Psoas muscle (tissue), 8 donors: ENCODE measurements around the gene RTL1. TPM values are rescaled to one million over a fixed set of nuclear protein-coding genes. Genes with fewer than 3 reads are reported as not detected.

Source experiments
- ATAC-seq, 4 donors: fragments of 200-7000 bp; cut with Tn5 transposase; one replicate each; pipeline ENCODE4 v1.9.1; 2020; ENCODE audit warnings: moderate library complexity in 3 of 4, mild to moderate bottlenecking in 2 of 4
- DNase-seq, 2 donors: peaks; one replicate each; pipeline ENCODE4 v3.0.0-alpha.2; 2020
- H3K27ac ChIP-seq: fragments of 200-600 bp; one replicate; pipeline ENCODE4 v1.8.0; 2022
- H3K27me3 ChIP-seq, 3 donors: fragments of 200-600 bp in 1 of 3; one replicate each; pipeline versions ENCODE4 v1.6.1 to v1.8.0; 2013 to 2022; ENCODE audit warnings: low read length in 2 of 3, mild to moderate bottlenecking in 2 of 3, moderate library complexity in 1 of 3; ENCODE audit not compliant: insufficient read depth in 3 of 3
- H3K36me3 ChIP-seq, 2 donors: fragments of 200-600 bp in 1 of 2; one replicate each; pipeline versions ENCODE4 v1.6.1 to v1.8.0; 2013 to 2022; ENCODE audit warnings: low read depth in 1 of 2, mild to moderate bottlenecking in 1 of 2, moderate library complexity in 1 of 2; ENCODE audit not compliant: insufficient read depth in 1 of 2
- H3K4me1 ChIP-seq: fragments of 200-600 bp; one replicate; pipeline ENCODE4 v1.8.0; 2022
- H3K4me3 ChIP-seq: fragments of 200-600 bp; one replicate; pipeline ENCODE4 v1.8.0; 2022; ENCODE audit warnings: mild to moderate bottlenecking
- H3K9me3 ChIP-seq: fragments of 200-600 bp; one replicate; pipeline ENCODE4 v1.8.0; 2022
- CTCF ChIP-seq: fragments of 200-600 bp; IDR thresholded peaks from one replicate; pipeline ENCODE4 v1.8.0; 2022; ENCODE audit warnings: antibody characterized with exemption
- WGBS, 3 donors: extraction: QIAGEN DNeasy Blood & Tissue Kit; methylation state at CpG; one replicate each; pipeline versions ENCODE4 v1.1.6 to v1.1.7; 2013; 5-methylcytosine and 5-hydroxymethylcytosine counted together
- intact Hi-C, 2 donors: fragments of 100-400 bp; cut with DNase I; formaldehyde crosslinking; loops; one replicate each; pipeline versions ENCODE4 v1.11.0 to v1.14.2; 2022
- polyA plus RNA-seq, 3 donors: library from polyadenylated mRNA; stranded (reverse); fragments of 200-250 nt; gene quantifications; one replicate each; pipeline ENCODE4 v1.2.3, GENCODE V29; 2013
- total RNA-seq, 4 donors: library from RNA; stranded (reverse); fragmentation: NEBNext Ultra II Directional in 2 of 4; extraction: Animal tissue kit (Norgen Biotek cat#: 25700) in 2 of 4; gene quantifications; one replicate each; pipeline versions ENCODE4 v1.2.1 to v1.2.4, GENCODE V29; 2021 to 2023
- donor health status: healthy with polysubstance abuse.
- donor health status: DM: no; HTN: no; CAD: no; lungs with moderate emphysema.
- donor health status: Bipolar disorder and iron deficiency.
- donor health status: healthy.
- donor health status: DM: yes; HTN: yes; CAD: no.
- donor health status: DM: no; HTN: no; CAD: no.
- donor health status: DM: no; HTN: no; CAD: no.
- donor health status: DM: yes; HTN: yes; CAD: no.

RTL1 gene
- total and polyA plus RNA-seq, 7 donors: 0.01 TPM; not detected in 6

- Histone ChIP-seq H3K36me3 (no peaks in the 10 kb centered on the region), H3K4me1 (no peaks in the 10 kb centered on the region), H3K4me3 (no peak overlapping the region), H3K9me3 (no peaks in the 10 kb centered on the region), H3K27me3 (peaks cover 0 to 9% (median 0%) of the 10 kb centered on the region in 3 donors), H3K27ac (no peak overlapping the region)
- DNase-seq (no peak), ATAC-seq (no peak)
- 92 to 94% (median 93%) methylated on average over 8 of the region's 8 CpGs for WGBS, 3 donors
- no peak for TF ChIP-seq CTCF
- intact Hi-C loops: loop anchor here in 1 of 2 donors (5.0 kb wide), 1 partner anchor 781 kb away; no protein-coding TSS in a partner anchor
Measured at GRCh38 chr14:100846309-100846859, 57.1 kb downstream of the RTL1 start.

GRCh38 chr14:100845341-100845740 lies 58.2 kb downstream of the RTL1 start:
- no peak for ATAC-seq
- no peak for DNase-seq
- Histone ChIP-seq H3K27me3 (peaks cover 0 to 16% (median 0%) of the 10 kb centered on the region in 3 donors), H3K9me3 (no peaks in the 10 kb centered on the region), H3K36me3 (no peaks in the 10 kb centered on the region), H3K4me3 (no peak overlapping the region), H3K4me1 (no peaks in the 10 kb centered on the region), H3K27ac (no peak overlapping the region)
- 87 to 93% (median 92%) methylated on average over 17 of the region's 17 CpGs for WGBS, 3 donors
- intact Hi-C loops: loop anchor here in 1 of 2 donors (5.0 kb wide), 1 partner anchor 782 kb away; no protein-coding TSS in a partner anchor
- TF ChIP-seq CTCF: no peak

- no peak overlapping the region for H3K27ac ChIP-seq
- TF ChIP-seq CTCF: no peak
- ATAC-seq: no peak
- peaks cover 0 to 16% (median 0%) of the 10 kb centered on the region in 3 donors for H3K27me3 ChIP-seq
- no peaks in the 10 kb centered on the region for H3K4me1 ChIP-seq
- 91 to 92% (median 91%) methylated on average over 13 of the region's 13 CpGs for WGBS, 3 donors
- intact Hi-C loops: loop anchor here in 1 of 2 donors (5.0 kb wide), 1 partner anchor 782 kb away; no protein-coding TSS in a partner anchor
- no peak for DNase-seq
- no peaks in the 10 kb centered on the region for H3K36me3 ChIP-seq
- H3K9me3 ChIP-seq: no peaks in the 10 kb centered on the region
- no peak overlapping the region for H3K4me3 ChIP-seq
Measured at GRCh38 chr14:100844846-100845245, 58.7 kb downstream of the RTL1 start.

GRCh38 chr14:100844421-100844820 lies 59.1 kb downstream of the RTL1 start:
- no peak overlapping the region for H3K27ac ChIP-seq
- H3K36me3 ChIP-seq: no peaks in the 10 kb centered on the region
- H3K9me3 ChIP-seq: no peaks in the 10 kb centered on the region
- 80 to 87% (median 82%) methylated on average over 9 of the region's 9 CpGs for WGBS, 3 donors
- ATAC-seq (no peak), DNase-seq (no peak)
- H3K27me3 ChIP-seq: peaks cover 0 to 16% (median 0%) of the 10 kb centered on the region in 3 donors
- TF ChIP-seq CTCF: no peak
- intact Hi-C loops: no loop called here
- H3K4me1 ChIP-seq: no peaks in the 10 kb centered on the region
- no peak overlapping the region for H3K4me3 ChIP-seq

GRCh38 chr14:100844082-100844408 lies 59.5 kb downstream of the RTL1 start:
- DNase-seq (no peak), ATAC-seq (no peak)
- no peaks in the 10 kb centered on the region for H3K4me1 ChIP-seq
- TF ChIP-seq CTCF: no peak
- no peak overlapping the region for H3K4me3 ChIP-seq
- no peaks in the 10 kb centered on the region for H3K36me3 ChIP-seq
- intact Hi-C loops: no loop called here
- WGBS, 3 donors: 86 to 89% (median 89%) methylated on average over 4 of the region's 4 CpGs
- H3K9me3 ChIP-seq: no peaks in the 10 kb centered on the region
- peaks cover 0 to 16% (median 0%) of the 10 kb centered on the region in 3 donors for H3K27me3 ChIP-seq
- no peak overlapping the region for H3K27ac ChIP-seq
